GM13976 (cell line): Measurements from ENCODE around the gene KMT2D.

Source experiments
- DNase-seq: peaks from one replicate; pipeline ENCODE4 v3.0.0; 2012; ENCODE audit warnings: low spot score
- CTCF ChIP-seq: IDR thresholded peaks from 2 replicates; pipeline ENCODE4 v1.5.1; 2012; ENCODE audit warnings: borderline replicate concordance, mild to moderate bottlenecking; ENCODE audit not compliant: insufficient read depth; ENCODE audit errors: extremely low read depth, missing control alignments, control extremely low read depth
- in situ Hi-C: fragments of 300-500 bp; cut with MboI; formaldehyde crosslinking; loops from one replicate; pipeline ENCODE4 v1.12.0; 2022; ENCODE audit warnings: low sequenced_read_pairs, mixed read lengths, inconsistent platforms; ENCODE audit not compliant: unreplicated experiment

The KMT2D gene

GRCh38 chr12:49092086-49092815 is 31.7 kb upstream of the KMT2D start:
- TF ChIP-seq CTCF: peak; percentile 62
- in situ Hi-C loops: no loop called here
- peak; percentile 86 for DNase-seq

GRCh38 chr12:49091836-49092085 is 31.2 kb upstream of the KMT2D start:
- DNase-seq: peak; percentile 32
- in situ Hi-C loops: no loop called here
- no peak for TF ChIP-seq CTCF

- no peak for TF ChIP-seq CTCF
- peak; percentile 37 for DNase-seq
- in situ Hi-C loops: no loop called here
These were observed 30.7 kb upstream of the KMT2D start for GRCh38 chr12:49091056-49091835.

- peak; percentile 34 for DNase-seq
- TF ChIP-seq CTCF: peak; percentile 5
- in situ Hi-C loops: no loop called here
These were observed 29.5 kb upstream of the KMT2D start for GRCh38 chr12:49089821-49090773.

GRCh38 chr12:49088932-49089330 is 28.3 kb upstream of the KMT2D start:
- in situ Hi-C loops: no loop called here
- DNase-seq: no peak
- TF ChIP-seq CTCF: no peak

GRCh38 chr12:49088150-49088931 is 27.7 kb upstream of the KMT2D start:
- DNase-seq: peak; percentile 84
- in situ Hi-C loops: no loop called here
- peak; percentile 89 for TF ChIP-seq CTCF
